GM12874 (cell line): ENCODE data around the gene KCNN3.

Experiments used
- CTCF ChIP-seq: IDR thresholded peaks from 2 replicates; pipeline ENCODE4 v1.5.1; 2011; ENCODE audit warnings: low read depth, mild to moderate bottlenecking, control low read depth, low read length, moderate library complexity; ENCODE audit not compliant: insufficient read depth

KCNN3 gene

GRCh38 chr1:154849645-154850131 lies 20.4 kb downstream of the KCNN3 start:
- no peak for TF ChIP-seq CTCF

GRCh38 chr1:154848983-154849382 lies 21.1 kb downstream of the KCNN3 start:
- no peak for TF ChIP-seq CTCF

- TF ChIP-seq CTCF, result no peak
These were observed 22.2 kb downstream of the KCNN3 start for GRCh38 chr1:154847891-154848290.

- TF ChIP-seq CTCF, result no peak
These were observed 23.3 kb downstream of the KCNN3 start for GRCh38 chr1:154846565-154847442.

- no peak for TF ChIP-seq CTCF
These were observed 24.2 kb downstream of the KCNN3 start for GRCh38 chr1:154845879-154846278.

GRCh38 chr1:154845174-154845573 lies 24.9 kb downstream of the KCNN3 start:
- no peak for TF ChIP-seq CTCF

- no peak for TF ChIP-seq CTCF
These were observed 25.8 kb downstream of the KCNN3 start for GRCh38 chr1:154844297-154844681.
